CD4-positive, alpha-beta T cell treated with Interleukin-12 subunit alpha and Interleukin-12 subunit beta, for 1 hour (primary cell): ENCODE results near the gene AMIGO3.
"Not testable (repeated sequence)": the region's sequence is repeated elsewhere in the genome, so short reads cannot be mapped to it uniquely, and the experiment has no call there.

ENCODE experiments used
- DNase-seq: peaks from one replicate; pipeline ENCODE4 v3.0.0-alpha.2; 2020

Gene AMIGO3

DNA sequence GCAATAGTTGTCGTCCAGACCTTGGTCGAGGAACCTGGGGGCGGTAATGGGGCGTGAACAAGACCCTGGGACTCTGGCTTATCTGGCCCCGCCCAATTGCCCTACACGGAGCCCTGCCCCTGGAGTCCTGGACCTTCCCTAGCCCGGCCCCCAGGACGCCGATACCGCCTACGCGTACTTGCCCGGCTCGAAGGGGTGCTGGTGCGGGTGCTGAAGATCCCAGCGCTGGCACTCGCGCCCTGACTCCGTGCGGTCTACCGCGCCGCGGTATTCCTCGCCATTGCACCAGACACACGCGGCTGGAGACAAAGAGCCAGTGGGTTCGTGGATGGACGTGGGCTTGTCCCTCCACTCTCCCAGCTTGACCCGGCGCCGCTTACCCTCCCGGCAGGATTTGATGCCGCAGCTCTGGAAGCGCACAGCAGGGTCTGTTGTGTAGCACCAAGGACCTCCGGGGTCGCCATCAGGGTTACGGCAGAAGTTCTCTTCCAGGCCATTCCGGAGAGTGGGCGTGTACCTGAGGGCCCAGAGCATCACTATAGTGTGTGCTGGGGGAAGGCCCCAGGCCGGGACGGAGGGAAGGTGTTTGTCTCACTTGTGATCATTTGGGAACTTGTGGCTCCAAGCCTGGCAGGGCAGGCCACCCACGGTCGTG, 32.6 kb downstream of the AMIGO3 start:
- DNase-seq: peak; percentile 48

DNA sequence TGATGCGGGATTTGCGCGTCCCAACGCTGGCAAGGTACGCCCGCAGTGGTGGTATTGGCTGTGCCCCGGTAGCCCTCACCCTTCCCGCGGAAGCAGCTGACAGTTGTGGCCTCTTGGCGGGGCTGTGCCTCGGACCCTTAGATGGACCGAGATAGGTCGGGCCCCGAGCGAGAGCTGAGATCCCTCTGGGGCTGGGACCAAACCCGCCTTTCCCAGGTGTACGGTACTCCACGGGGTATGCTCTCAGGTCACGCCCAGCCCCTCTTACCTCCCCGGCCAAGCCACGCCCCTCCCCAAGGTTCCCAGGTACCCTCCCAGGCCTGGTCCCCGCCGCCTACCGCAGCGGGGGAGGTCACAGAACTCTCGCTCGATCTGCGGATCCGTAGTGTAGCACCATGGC, 33.1 kb downstream of the AMIGO3 start:
- peak; percentile 41 for DNase-seq

DNA sequence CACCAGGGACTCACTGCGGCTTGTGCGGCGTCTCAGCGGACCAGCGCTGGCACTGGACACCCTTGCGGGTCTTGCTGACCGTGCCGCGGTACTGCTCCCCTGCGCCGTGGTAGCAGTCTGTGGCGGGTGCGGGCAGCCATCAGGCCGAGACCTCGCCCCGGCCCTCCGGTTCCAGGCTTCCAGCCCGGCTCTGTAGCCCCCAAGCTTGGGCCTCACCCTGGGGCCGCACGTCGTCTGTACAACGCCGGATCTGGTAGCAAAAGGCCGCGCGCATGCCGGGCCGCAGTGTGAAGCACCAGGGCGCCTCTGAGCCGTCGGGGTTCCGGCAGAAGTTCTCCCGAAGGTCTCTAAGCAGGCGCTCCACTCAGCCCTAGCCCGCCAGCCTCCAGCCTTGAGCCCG, 33.6 kb downstream of the AMIGO3 start:
- DNase-seq: not testable (repeated sequence)

DNA sequence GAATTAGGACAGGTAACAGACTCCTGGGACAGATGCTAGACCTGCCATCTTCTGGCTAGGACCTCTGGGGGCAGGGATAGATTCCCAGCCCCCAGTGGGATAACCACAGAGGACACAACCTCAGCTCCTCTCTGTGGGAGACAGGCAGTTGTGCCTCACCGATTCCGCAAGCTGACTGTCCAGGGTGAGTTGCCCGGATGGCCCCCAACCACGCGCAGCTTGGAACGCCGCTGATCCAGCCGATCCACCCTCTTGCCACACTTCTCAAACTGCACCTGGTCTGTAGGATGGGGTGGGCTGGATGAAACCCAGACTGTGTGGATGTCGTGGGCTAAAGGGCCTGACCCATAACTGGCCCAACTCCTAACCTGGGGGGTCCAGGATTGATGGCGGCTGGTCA, 34.4 kb downstream of the AMIGO3 start:
- DNase-seq: not testable (repeated sequence)

DNA sequence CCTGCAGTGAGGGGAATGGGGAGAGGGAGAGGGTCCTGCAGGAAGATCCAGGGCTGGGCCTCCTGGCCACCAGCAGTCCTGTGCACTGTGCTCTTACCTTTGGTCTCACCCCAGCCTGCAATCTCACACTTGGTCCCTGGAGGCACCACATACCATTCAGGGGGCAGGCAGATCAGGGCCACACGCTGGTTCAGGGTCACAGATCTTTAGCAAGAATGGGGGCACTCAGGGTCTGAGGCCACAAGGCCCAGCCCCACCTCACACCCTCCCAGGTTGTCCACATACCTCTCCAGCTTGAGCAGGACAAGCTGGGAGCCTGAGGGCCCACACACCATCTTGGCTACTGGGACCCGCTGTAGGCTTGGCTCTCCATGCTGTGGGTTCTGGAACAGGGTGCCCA, 35.0 kb downstream of the AMIGO3 start:
- DNase-seq: not testable (repeated sequence)

DNA sequence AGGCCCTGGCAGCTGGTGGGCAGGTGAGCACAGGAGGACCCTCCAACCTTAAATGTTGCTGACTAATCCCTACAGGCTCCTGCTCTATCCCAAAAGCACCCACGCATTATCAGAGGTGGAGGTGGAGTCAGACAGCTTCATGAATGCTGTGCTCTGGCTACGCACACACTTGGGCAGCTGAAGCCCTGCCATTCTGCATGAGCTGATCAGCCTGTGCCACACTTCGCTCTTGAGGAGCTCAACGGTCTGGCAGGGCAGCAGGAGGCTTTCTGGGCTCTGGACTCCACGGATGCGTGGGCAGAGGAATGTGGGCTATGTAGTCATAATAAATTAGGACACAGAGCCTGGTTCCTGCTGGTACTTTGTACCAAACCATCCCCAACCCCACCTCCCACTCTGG, 36.3 kb downstream of the AMIGO3 start:
- no peak for DNase-seq

DNA sequence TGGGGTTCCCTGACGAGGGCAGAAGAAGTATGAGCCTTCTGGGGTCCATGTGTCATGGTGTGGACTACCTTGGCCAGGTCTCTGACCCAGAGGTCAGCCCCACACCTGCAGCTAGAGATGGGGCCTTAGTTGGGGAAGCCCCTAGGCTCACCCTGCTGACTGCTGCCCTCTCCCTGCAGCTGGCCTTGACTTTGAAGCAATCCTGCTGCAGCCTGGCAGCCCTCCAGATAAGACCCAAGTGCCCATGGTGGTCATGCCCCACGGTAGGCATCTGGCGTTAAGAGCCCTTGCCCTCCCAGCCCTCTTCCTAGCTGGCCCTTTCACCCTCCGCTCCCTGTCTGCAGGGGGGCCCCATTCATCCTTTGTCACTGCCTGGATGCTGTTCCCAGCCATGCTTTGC, 37.9 kb downstream of the AMIGO3 start:
- DNase-seq: no peak

DNA sequence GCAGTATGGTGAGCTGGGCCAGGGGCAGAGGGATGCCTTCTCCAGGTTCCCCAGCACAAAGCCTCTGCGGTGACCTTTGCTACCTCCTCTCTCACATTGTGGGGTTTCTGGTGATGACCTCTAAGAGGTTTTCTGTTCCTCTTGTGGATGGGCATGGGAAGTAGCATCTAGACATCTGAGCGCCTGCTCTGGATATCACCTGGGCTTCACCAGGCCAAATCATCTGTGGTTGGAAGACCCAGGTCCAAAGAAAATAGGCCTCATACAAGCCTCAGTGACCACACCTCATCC, 38.3 kb downstream of the AMIGO3 start:
- no peak for DNase-seq

DNA sequence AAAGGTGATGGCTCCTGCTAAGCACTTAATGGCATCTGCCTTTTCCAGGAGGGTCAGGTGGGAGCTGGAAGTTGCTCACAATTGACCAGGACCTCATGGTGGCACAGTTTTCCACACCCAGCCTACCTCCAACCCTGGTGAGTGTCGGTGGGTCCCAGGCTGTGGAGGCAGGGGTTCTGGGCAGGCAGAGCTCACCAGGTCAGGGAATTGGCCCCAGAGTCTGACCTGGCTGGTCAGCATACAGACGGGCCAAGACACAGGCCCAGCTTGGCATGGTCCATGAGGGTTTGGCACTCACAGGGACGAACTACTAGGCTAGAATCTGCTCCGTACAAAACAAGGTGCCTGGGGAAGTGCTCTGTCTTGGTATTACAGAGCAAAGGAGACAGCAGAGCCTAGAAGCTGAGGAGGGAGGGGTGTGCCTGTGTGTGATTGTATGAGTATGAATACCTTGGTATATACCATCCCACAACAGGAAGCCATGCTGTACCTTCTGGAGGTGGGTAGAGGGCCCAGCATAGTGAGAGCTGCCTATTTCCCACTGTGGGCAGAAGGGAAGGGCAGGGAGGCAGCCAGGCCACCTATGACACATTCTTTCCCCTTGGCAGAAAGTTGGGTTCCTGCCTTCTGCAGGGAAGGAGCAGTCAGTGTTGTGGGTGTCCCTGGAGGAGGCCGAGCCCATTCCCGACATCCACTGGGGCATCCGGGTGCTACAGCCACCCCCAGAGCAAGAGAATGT, 38.8 kb downstream of the AMIGO3 start:
- no peak for DNase-seq

DNA sequence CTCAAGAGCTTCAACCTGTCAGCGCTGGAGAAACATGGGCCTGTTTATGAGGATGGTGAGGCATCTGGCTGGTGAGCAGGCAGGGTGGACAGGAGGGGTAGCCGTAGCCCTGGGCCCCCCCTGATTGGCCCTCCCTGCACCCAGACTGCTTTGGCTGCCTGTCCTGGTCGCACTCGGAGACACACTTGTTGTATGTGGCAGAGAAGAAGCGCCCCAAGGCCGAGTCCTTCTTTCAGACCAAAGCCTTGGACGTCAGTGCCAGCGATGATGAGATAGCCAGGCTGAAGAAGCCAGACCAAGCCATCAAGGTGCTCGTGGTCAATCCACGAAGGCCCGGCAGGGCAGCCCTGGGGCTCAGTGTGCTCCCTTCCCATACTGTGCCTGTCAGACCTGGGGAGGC, 43.6 kb downstream of the AMIGO3 start:
- no peak for DNase-seq

DNA sequence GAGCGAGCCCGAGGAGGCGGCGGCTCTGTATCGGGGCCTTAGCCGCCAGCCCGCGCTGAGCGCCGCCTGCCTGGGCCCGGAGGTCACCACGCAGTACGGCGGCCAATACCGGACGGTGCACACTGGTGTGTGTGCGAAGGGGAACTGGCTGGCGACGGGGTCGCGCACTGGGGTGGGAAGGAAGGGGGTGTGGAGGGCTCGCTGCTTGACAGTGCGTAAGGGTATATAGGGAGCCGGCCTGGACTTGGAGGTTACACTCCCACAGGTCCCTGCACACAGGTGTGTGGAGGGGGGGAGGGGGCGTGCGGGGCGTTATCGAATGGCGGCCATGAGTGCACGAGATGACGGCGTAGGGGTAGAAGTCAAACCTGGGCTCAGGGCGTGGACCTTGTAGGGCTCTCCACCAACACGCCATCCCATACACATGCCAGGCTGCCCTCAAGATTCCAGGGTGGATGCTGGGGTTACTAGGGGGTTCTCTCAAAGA, 44.9 kb downstream of the AMIGO3 start:
- DNase-seq: no peak

DNA sequence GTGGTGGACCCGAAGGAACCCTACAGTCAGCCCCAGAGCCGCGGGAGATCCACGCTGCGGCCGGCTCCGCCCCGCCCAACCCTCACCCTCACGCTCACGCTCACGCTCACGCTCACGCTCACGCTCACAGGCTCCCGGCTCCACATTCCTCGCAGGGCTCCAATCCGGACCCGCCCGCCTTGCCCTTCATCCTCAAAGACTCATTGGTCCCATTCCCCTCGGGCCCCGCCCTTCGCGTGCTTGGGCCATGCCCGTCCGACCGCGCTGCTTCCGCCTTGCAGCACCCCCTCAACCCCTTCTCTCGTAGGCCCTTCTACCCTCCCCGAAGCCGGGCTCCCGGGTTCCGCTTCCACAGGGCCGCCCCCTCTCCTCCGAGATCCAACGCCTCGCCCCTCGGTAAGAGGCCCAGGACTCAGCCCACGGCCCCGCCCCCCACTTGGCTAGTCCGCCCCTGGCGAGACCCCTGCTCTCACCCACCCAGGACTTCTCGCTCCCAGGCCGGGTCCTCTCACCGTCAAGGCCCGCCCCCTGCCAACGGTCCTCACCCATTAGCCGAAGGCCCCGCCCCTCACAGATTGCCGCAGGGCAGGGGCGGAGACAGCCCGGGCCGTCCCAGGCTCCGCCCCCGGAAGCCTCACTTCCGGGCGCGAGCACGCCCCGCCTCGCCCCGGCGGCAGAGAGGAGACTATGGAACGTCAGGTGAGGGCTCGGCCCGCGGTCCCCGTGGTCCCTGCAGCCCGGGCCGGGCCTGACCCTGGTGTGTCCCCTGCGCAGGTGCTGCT, 45.6 kb downstream of the AMIGO3 start, which contains the start of gene APEH:
Gene APEH, plus strand, starts transcription at position 637 of the 782 bp plus-strand sequence. Its CDS starts 51 bp downstream, at position 688.
- DNase-seq: peak; percentile 97

DNA sequence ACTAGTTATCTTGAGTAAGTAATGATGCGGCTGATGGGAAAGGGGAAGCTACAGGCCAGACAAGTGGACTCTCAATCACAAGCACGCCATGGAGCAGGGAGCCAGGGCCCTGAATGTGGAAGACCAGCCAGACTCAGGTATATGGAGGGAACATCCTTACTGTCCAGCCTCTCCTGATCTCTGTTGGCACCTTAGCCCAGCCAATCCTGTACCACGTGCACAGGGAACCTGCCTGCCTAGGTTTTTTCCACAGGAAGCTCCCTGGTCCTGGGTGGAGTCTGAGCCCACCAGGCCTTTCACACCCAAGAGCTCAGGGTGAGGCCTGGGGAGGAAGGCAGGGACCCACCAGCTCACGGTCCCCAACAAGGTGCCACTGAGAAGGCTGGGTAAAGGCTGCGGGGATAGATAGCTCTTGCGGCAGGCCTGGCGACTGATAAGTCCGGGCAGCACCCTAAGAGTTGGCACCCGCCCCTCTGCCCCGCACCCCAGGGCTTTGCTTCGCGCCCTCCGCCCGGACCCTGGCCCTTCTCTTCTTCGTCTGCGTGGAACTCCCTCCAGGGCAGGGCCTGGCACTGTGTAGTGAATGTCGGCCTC, 46.3 kb downstream of the AMIGO3 start:
- no peak for DNase-seq

DNA sequence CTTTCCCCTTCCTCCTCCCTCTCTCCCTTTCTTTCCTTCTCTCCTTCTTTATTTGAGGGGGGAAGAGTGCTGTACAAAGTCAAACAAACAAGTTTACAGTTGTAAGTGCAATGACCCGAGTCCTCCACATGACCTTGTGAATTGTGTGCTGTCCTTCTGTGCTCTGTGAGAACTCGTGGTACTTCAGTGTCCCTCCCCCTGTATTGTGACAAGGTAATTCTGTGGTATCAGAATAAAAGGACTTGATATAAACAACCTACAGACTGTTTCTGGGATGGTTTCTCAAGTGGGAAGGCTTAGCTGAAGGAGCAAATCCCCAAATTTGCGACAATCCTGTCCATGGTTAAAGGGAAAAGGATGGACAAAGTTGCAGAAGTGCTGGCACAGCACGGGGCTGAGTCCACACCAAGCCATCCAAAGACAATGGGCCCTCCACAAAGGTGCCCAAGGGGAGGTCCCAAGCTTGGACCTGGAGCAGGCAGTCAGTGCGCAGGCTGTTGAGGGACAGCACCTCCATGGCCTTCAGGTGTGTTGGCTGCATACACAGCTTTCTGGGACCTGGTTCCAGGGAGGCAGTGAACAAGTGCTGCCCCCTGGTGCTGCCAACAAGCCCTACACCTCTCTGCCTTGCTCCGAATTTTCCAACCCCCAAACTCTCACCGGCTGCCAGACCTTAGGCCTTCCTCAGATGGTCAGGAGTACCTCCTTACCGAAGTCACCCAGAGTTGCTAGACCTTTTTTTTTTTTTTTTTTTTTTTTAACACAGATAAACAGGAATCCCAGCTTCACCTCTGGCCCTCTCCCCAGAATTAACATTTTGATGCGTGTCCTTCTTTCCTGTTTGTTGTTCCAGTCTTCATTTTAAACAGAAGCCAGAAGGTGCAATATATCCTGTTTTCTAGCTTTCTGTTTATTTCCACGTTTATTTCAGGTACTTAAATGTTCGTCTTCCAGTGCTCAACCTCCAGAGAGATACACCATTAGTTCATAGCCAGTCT, 47.9 kb downstream of the AMIGO3 start:
- DNase-seq: peak; percentile 78

DNA sequence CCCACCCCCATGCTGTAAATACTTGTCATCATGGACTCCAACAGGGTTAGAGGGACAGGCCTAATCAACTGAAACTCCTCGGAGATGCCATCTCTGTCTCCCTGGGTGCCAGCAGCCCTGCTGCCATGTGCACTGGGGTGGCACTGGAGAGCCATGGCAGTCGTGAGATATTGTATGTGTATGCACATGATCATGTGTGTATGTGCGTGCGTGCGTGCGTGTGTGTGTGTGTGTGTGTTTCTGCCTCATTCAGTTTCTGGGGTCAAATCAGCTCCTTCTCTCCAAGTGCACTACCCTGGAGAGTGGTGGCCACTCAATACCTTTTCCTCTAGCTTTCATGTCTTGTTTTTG, 48.6 kb downstream of the AMIGO3 start:
- no peak for DNase-seq

DNA sequence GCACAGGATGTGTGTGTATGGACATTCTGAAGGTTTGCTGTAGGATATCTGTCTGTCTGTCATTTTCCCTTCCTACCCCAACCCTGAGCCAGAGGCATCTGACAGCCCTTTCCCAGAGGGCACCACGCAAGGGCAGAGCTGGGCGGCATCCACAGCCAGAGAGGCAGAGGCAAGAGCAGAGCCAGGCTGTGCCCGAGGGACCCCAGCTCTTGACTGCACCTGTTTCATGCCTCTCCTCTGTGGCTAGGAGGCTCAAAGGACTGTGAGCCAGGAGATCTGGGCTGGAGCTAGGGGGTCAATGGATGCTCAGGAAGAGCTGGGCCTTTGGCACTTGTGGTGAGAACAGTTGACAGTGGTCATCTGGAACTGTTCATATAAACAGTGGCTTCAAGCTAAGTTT, 50.1 kb downstream of the AMIGO3 start:
- no peak for DNase-seq

DNA sequence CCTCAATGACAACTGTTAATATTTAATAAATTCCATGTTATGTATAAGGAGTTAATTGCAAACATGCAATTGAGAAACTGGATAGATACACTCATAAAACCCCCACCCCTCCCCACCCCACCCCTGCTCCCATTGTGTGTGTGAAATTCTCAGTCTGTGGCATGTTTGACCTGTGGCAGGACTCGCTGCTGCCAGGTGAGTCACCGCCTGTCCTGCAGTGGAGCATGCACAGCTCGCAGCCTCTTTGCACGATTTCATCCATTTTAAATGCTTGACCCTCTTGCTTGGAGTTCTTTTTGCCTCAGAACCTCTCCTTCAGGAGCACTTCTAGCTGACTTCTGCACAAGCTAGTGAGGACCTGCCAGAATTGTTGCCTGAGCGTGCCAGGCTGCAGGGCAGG, 50.6 kb downstream of the AMIGO3 start:
- DNase-seq: no peak

DNA sequence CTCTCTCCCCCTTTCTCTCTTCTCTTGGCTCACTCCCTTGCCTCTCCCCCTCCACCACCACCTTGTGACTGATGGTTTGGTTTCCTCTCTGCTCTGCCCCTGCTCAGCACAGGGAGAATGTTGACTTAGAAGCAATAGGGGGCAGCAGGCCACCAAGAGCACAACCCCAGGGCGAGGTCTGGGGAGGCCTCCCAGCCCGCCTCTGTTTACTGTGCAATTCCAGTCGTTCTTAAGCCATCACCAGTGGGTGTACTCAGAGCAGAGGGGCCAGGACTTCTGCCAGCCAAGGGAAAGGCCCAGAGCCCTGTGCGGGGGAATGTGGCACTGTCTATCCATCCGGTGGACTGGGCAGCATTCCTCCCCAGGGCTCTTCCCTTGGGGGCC, 51.1 kb downstream of the AMIGO3 start:
- DNase-seq: no peak

DNA sequence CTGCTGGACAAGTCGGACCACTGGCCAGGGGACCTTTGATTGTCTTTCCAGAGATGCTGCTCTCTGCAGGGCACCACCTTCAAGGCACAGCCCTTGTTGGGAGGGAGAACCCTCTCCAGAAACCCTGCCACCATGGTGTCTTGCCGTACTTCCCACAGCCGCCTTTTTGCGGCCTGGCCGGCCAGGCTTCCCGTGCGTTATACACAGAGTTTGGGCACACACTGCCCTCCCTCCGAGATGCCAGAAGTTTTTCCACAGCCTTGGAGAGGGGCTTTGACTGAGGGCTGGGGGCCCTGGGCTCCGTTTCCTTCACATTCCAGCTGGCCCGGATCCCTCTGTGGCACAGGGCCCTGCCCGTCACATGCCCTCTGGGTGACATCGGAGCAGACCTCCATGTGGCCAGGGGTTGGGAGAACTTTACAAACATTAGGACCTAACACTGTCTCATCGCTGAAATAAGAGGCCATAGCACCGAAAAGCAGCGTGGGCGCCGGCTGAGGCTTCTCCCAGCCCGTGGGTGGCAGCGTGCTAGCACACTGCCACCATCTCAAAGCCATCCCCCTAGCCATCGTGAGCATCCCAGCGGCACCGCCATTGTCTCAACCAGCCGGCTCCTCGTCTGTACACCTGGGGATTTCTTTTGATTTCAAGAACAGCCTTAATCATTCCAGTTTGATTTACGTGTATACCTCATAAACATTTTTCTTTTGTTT, 51.6 kb downstream of the AMIGO3 start:
- no peak for DNase-seq
